ENCODE measurements around the gene TSGA10IP. TPM values are rescaled to one million over a fixed set of nuclear protein-coding genes. Genes with fewer than 3 reads are reported as not detected.

Gene TSGA10IP
- 0.16 TPM in 1 of 2 replicates, not detected in the other for total RNA-seq

GRCh38 chr11:65945430-65945911 is at the start of gene TSGA10IP:
TSS of gene TSGA10IP (plus strand) at chr11:65945480. CDS start at chr11:65945676, 196 bp downstream.

GRCh38 chr11:65900125-65900898 is 45.0 kb upstream of the TSGA10IP start, which contains the start of gene FOSL1:
TSS of gene FOSL1 (minus strand) at chr11:65900388. CDS start at chr11:65900339, 49 bp downstream.

GRCh38 chr11:65918211-65919140 is 26.8 kb upstream of the TSGA10IP start, which contains the start of gene C11orf68:
TSS of gene C11orf68 (minus strand) at chr11:65919062. CDS start at chr11:65919031, 31 bp downstream.

GRCh38 chr11:65919141-65919572 is 26.1 kb upstream of the TSGA10IP start, which contains the start of gene DRAP1:
TSS of gene DRAP1 (plus strand) at chr11:65919426. CDS start at chr11:65919502, 76 bp downstream.

GRCh38 chr11:65961267-65962140 is 16.2 kb downstream of the TSGA10IP start, which contains the start of gene SART1:
TSS of gene SART1 (plus strand) at chr11:65961734. CDS start at chr11:65961781, 47 bp downstream.

GRCh38 chr11:66001942-66002647 is 56.8 kb downstream of the TSGA10IP start, which contains the start of the genes BANF1 and EIF1AD:
TSS of gene BANF1 (plus strand) at chr11:66002503. CDS start at chr11:66003251, 748 bp downstream.
TSS of gene EIF1AD (minus strand) at chr11:66002157. CDS start at chr11:66000389, 1,768 bp downstream.

Other genes starting within 250 kb of the TSGA10IP start
- gene KAT5, start 233.2 kb upstream of the TSGA10IP start, total RNA-seq = 39.7 and 64.7 TPM in 2 replicates
- 32.8 and 35.3 TPM in 2 replicates for gene RNASEH2C, start 224.7 kb upstream of the TSGA10IP start, total RNA-seq
- gene AP5B1, start 164.5 kb upstream of the TSGA10IP start, total RNA-seq = 2.6 and 3.3 TPM in 2 replicates
- not detected in 2 replicates for gene OVOL1, start 158.4 kb upstream of the TSGA10IP start, total RNA-seq
- 4.0 and 4.1 TPM in 2 replicates for gene SNX32, start 111.5 kb upstream of the TSGA10IP start, total RNA-seq
- 769 and 930 TPM in 2 replicates for gene CFL1, start 87.3 kb upstream of the TSGA10IP start, total RNA-seq
- gene MUS81, start 85.0 kb upstream of the TSGA10IP start, total RNA-seq = 27.0 and 30.1 TPM in 2 replicates
- 71.1 and 101 TPM in 2 replicates for gene EFEMP2, start 72.7 kb upstream of the TSGA10IP start, total RNA-seq
- not detected in 2 replicates for gene CTSW, start 65.6 kb upstream of the TSGA10IP start, total RNA-seq
- gene FIBP, start 57.0 kb upstream of the TSGA10IP start, total RNA-seq = 186 and 241 TPM in 2 replicates
- gene CCDC85B, start 54.8 kb upstream of the TSGA10IP start, total RNA-seq = 54.1 and 86.5 TPM in 2 replicates
- 1.7 and 3.9 TPM in 2 replicates for gene FOSL1, start 45.1 kb upstream of the TSGA10IP start, total RNA-seq
- gene C11orf68, start 26.4 kb upstream of the TSGA10IP start, total RNA-seq = 18.6 and 23.2 TPM in 2 replicates
- gene DRAP1, start 26.1 kb upstream of the TSGA10IP start, total RNA-seq = 189 and 480 TPM in 2 replicates
- gene SART1, start 16.3 kb downstream of the TSGA10IP start, total RNA-seq = 66.4 and 70.3 TPM in 2 replicates
- 20.0 and 27.8 TPM in 2 replicates for gene EIF1AD, start 56.7 kb downstream of the TSGA10IP start, total RNA-seq
- 10.6 and 15.3 TPM in 2 replicates for gene BANF1, start 57.0 kb downstream of the TSGA10IP start, total RNA-seq
- gene CST6, start 66.5 kb downstream of the TSGA10IP start, total RNA-seq = 0.16 and 0.17 TPM in 2 replicates
- under 0.01 TPM in 1 of 2 replicates, not detected in the other for gene CATSPER1, start 81.0 kb downstream of the TSGA10IP start, total RNA-seq
- gene GAL3ST3, start 103.7 kb downstream of the TSGA10IP start, total RNA-seq = under 0.01 TPM in 1 of 2 replicates, not detected in the other
- gene SF3B2, start 106.9 kb downstream of the TSGA10IP start, total RNA-seq = 101 and 103 TPM in 2 replicates
- 22.5 and 39.4 TPM in 2 replicates for gene PACS1, start 124.8 kb downstream of the TSGA10IP start, total RNA-seq

Data from bronchial smooth muscle cell (primary cell).